Cardiac fibroblast (primary cell): ENCODE measurements around the gene MPZL2.

Experiments used
- DNase-seq, 2 donors: peaks; one replicate each; pipeline versions ENCODE4 v3.0.0 to v3.0.0-alpha.2; 2010; ENCODE audit warnings: low read depth in 2 of 2
- H3K4me3 ChIP-seq, 2 donors: replicated peaks in 1 of 2; 1 replicate in 1 of 2; 2 replicates in 1 of 2; pipeline ENCODE4 v1.5.1; 2011; ENCODE audit warnings: low read depth in 2 of 2, low read length in 2 of 2, mild to moderate bottlenecking in 2 of 2, moderate library complexity in 1 of 2
- CTCF ChIP-seq: IDR thresholded peaks from one replicate; pipeline ENCODE4 v1.5.1; 2011; ENCODE audit warnings: low read depth, mild to moderate bottlenecking, low read length, inconsistent platforms

The MPZL2 gene

GRCh38 chr11:118274186-118274585 lies 10.1 kb upstream of the MPZL2 start:
- TF ChIP-seq CTCF = no peak
- no peak overlapping the region for H3K4me3 ChIP-seq
- peak in 1 of 2 donors; percentile 17 for DNase-seq

- TF ChIP-seq CTCF = no peak
- no peak for DNase-seq
- no peak overlapping the region for H3K4me3 ChIP-seq
Measured at GRCh38 chr11:118272001-118272400, 7.9 kb upstream of the MPZL2 start.

- H3K4me3 ChIP-seq = no peak overlapping the region
- no peak for TF ChIP-seq CTCF
- no peak for DNase-seq
Measured at GRCh38 chr11:118267486-118267885, 3.4 kb upstream of the MPZL2 start.

- TF ChIP-seq CTCF = no peak
- H3K4me3 ChIP-seq = no peak overlapping the region
- peak in 1 of 2 donors; percentile 14 for DNase-seq
Measured at GRCh38 chr11:118265954-118266353, 1.9 kb upstream of the MPZL2 start.

- H3K4me3 ChIP-seq = peak overlapping the region in 1 of 2 donors; percentile 27
- no peak for DNase-seq
- TF ChIP-seq CTCF = no peak
Measured at GRCh38 chr11:118264569-118265465, 720 bp upstream of the MPZL2 start.

- no peak overlapping the region for H3K4me3 ChIP-seq
- TF ChIP-seq CTCF = no peak
- no peak for DNase-seq
Measured at GRCh38 chr11:118263112-118263511, 985 bp downstream of the MPZL2 start.

GRCh38 chr11:118260353-118260752 lies 3.7 kb downstream of the MPZL2 start:
- H3K4me3 ChIP-seq = no peak overlapping the region
- no peak for DNase-seq
- no peak for TF ChIP-seq CTCF
